HFFc6 (cell line): ENCODE data around the gene PIK3R6. TPM values are rescaled to one million over a fixed set of nuclear protein-coding genes. Genes with fewer than 3 reads are reported as not detected.

Experiments
- DNase-seq: peaks from one replicate; pipeline ENCODE4 v3.0.0-alpha.2; 2018
- H3K27ac Mint-ChIP-seq: 2 replicates; pipeline ENCODE4 v1.8.0; 2020; ENCODE audit warnings: mild to moderate bottlenecking, mixed read lengths
- H3K27me3 Mint-ChIP-seq: 2 replicates; pipeline ENCODE4 v1.8.0; 2021; ENCODE audit warnings: mild to moderate bottlenecking, moderate library complexity, mixed read lengths; ENCODE audit not compliant: insufficient read depth
- H3K36me3 Mint-ChIP-seq: 2 replicates; pipeline ENCODE4 v1.8.0; 2021; ENCODE audit warnings: low read depth, mixed read lengths
- H3K4me1 Mint-ChIP-seq: 2 replicates; pipeline ENCODE4 v1.8.0; 2020; ENCODE audit warnings: low read depth, mixed read lengths
- H3K4me3 Mint-ChIP-seq: 2 replicates; pipeline ENCODE4 v1.8.0; 2020; ENCODE audit warnings: mild to moderate bottlenecking, moderate library complexity, mixed read lengths
- H3K9me3 Mint-ChIP-seq: 2 replicates; pipeline ENCODE4 v1.8.0; 2020; ENCODE audit warnings: mild to moderate bottlenecking, mixed read lengths
- CTCF ChIP-seq: fragments of 200-600 bp; sonication (generic); IDR thresholded peaks from 2 replicates; pipeline ENCODE4 v1.5.0; 2021; ENCODE audit warnings: antibody characterized with exemption, mild to moderate bottlenecking
- total RNA-seq, 6 experiments: library from RNA; stranded (reverse); fragmentation: NEBNext Ultra II Directional; extraction: Animal tissue kit (Norgen Biotek cat#: 25700); gene quantifications; 2 replicates in 1 of 6; 3 replicates in 5 of 6; pipeline ENCODE4 v1.2.3, GENCODE V29; 2021

Gene PIK3R6
- total RNA-seq, 6 experiments from 2014 or later: not detected

DNA sequence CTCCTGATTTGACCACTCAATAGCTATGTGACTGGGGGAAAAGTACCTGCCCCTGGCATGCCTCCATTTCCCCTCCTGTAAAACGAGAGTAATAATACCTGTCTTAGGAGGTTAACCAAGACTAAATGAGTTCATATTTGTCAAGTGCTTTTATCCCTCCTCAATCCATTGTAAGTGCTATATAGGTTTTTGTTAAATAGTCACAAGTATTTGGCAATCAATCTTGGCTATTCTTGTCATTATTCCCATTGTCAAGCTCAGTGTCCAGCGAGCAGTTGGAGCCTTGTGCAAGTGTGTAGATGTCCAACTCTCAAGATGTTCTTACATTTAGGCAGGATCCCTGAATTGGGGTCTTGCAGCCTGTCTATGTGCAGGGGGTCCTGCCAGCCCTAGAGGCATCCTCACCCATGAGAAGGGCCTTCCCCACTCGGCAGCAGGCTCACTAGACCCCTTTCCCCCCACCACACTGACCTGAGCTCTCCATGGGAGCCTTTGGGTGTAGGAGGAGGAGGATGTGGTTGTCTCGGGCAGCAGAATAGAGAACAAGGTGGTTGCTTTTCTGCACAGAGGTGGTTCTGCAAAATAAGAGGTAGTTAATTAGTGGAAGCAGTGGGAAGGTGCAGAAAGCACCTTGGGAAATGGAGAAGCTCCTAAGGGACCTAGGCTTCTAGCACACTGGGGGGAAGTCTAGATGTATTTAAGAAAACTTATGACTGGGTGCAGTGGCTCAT lies 18.0 kb downstream of the PIK3R6 start:
- Mint-ChIP-seq H3K4me3 (no peak overlapping the region), H3K9me3 (peaks cover 14% of the 10 kb centered on the region; the same call in 1 of the 2 replicates), H3K36me3 (no peaks in the 10 kb centered on the region), H3K27me3 (no peaks in the 10 kb centered on the region; the same call in 1 of the 2 replicates), H3K4me1 (no peaks in the 10 kb centered on the region), H3K27ac (no peak overlapping the region)
- DNase-seq: no peak
- no peak for TF ChIP-seq CTCF

DNA sequence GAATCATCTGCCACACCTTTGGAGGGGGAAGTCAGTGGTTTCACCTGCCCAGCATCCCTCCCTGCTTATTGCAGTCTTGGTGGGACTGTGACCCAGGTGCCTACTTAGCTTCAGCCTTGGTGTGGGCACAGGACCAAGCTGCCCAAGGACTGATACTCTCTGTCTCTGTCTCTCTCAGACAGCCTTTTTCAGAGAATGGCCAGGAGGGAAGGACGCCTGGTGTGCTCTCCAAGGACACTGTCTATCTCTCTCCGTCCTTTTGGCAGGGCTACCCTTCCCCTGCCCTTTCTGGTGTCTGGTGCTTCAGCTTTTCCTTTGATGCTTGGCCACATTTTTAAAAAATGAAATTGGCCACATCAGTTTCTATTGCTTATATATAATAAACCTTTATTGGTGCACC lies 19.6 kb downstream of the PIK3R6 start:
- Mint-ChIP-seq H3K4me1 (no peaks in the 10 kb centered on the region), H3K27ac (no peak overlapping the region), H3K27me3 (peaks cover 2% of the 10 kb centered on the region), H3K4me3 (no peak overlapping the region), H3K36me3 (no peaks in the 10 kb centered on the region), H3K9me3 (peaks cover 14% of the 10 kb centered on the region; the same call in 1 of the 2 replicates)
- TF ChIP-seq CTCF: no peak
- no peak for DNase-seq

- Mint-ChIP-seq H3K4me1 (no peaks in the 10 kb centered on the region), H3K27ac (no peak overlapping the region), H3K9me3 (peaks cover 21% of the 10 kb centered on the region; the same call in 1 of the 2 replicates), H3K4me3 (no peak overlapping the region), H3K36me3 (no peaks in the 10 kb centered on the region), H3K27me3 (peaks cover 2% of the 10 kb centered on the region)
- DNase-seq: peak; percentile 3
- no peak for TF ChIP-seq CTCF
Measured at GRCh38 chr17:8846768-8847211, 20.7 kb downstream of the PIK3R6 start.

DNA sequence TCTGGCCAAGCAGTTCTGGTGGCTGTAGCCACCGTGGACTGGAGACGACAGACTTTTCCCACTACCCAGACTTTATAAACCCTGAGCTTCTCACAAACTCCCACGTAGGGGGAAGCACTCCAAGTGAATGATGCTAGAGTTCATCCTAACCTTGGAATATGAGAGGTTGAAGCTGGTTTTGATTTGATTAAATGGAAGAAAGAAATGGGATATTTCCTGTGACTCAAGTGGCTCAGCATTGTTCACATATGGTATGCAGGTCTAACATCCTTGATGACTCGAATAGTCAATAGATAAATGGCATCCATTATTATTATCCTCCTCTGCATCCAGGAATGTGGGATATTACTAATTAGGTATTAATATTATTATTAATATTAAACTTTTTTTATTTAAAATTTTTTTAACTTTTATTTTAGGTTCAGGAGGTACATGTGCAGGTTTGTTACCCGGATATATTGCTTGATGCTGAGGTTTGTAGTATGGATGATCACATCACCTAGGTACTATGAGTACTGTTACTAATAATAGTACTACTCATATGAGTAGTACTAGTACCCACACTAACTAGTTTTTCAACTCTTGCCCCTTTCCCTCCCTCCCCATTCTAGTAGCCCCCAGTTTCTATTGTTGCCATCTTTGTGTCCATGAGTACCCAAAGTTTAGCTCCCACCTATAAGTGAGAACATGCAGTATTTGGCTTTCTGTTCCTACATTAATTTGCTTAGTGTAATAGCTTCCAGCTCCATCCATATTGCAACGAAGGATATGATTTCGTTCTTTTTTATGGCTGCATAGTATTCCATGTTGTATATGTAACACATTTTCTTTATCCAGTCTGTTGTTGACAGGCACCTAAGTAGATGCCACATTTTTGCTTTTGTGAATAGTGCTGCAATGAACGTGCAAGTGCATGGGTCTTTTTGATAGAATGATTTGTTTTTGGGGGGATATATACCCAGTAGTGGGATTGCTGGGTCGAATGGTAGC lies 22.9 kb downstream of the PIK3R6 start:
- DNase-seq: no peak
- Mint-ChIP-seq H3K27me3 (peaks cover 2% of the 10 kb centered on the region; the same call in 1 of the 2 replicates), H3K4me3 (no peak overlapping the region), H3K4me1 (no peaks in the 10 kb centered on the region), H3K9me3 (peaks cover 17% of the 10 kb centered on the region; the same call in 1 of the 2 replicates), H3K36me3 (no peaks in the 10 kb centered on the region), H3K27ac (no peak overlapping the region)
- TF ChIP-seq CTCF: no peak

DNA sequence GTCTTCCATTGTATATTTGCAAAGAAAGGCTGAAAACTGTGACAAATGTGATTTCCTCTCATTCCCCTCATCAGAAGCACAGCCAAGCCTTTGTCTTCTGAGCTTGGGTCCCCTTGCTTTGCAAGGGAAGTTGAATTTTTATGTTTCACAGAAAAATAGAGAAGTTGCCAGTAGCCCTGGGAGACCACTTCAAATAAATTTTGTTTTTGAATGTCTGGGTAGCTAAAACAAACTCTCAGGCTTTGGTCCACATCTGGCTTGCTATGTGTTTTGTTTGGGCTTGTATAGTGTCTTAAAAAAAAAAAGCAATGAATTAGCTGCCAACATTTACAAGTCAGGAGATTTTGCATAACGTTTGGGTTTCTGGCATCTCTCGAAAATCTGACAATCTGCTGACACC lies 24.1 kb downstream of the PIK3R6 start:
- Mint-ChIP-seq H3K27me3 (peaks cover 2% of the 10 kb centered on the region; the same call in 1 of the 2 replicates), H3K4me1 (no peaks in the 10 kb centered on the region), H3K9me3 (peaks cover 22% of the 10 kb centered on the region; the same call in 1 of the 2 replicates), H3K27ac (no peak overlapping the region), H3K4me3 (no peak overlapping the region), H3K36me3 (no peaks in the 10 kb centered on the region)
- no peak for DNase-seq
- no peak for TF ChIP-seq CTCF
